HG03442 (cell line): ENCODE results near the gene MAPK4.

Source experiments
- ATAC-seq: cut with Tn5 transposase; IDR thresholded peaks from one replicate; pipeline ENCODE4 v1.9.1; 2021; ENCODE audit warnings: mild to moderate bottlenecking, moderate library complexity; ENCODE audit not compliant: unreplicated experiment

The MAPK4 gene

DNA sequence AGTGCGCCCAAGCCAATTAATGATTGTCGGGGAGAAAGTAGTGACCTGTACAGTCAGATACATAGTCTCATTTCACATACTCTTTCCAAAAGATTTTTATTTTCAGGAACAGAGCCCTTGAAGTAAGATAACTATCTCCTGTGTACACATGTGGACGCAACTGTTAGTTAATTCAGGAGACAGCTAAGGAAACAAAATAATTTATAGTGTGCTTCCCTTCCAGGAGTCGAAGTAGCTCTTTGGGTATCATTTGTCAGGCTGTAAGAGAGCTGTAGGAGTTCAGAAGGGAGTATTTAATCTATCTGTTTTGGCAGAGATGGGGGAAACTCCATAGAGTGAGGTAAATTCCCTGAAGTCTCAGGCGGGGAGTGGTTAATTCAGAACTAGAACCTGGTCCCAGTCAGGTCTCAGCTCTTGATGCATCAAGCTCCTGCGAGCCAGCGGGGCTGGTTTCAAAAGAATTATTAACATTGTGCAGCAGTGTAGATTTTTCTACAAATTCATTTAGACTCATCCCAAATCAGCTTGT lies 63.0 kb downstream of the MAPK4 start:
- ATAC-seq, result no peak

DNA sequence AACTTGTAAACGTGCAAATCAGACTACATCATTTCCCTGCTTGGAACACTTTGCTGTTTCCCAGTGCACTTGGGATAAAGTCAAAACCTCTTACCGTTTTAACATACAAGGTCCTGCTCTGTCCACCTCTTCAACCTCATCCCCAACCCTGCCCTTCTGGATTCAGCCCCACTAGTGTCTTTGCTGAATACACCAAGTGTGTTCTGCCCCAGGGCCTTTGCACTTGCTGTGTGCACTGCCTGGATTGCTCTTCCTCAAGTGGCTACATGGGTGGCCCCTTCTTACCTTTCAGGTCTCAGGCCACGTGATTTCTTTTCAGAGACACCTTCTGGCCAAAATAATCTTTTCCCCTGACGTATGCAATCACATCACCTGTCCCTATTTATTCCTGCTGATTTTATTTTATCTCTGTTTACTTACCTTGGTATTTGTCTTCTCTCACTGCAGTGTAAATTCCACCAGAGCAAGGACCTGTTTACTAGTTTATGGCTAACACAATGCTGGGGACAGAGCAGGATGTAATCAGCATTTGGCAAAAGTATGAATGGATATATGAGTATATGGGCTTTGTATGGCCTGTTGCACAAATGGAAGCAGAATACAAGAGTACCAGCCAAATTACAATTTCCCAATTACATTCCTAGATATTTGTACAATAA lies 63.9 kb downstream of the MAPK4 start:
- ATAC-seq, result no peak

GRCh38 chr18:50624981-50625380 lies 65.1 kb downstream of the MAPK4 start:
- ATAC-seq, result no peak

GRCh38 chr18:50626317-50626716 lies 66.4 kb downstream of the MAPK4 start:
- ATAC-seq, result no peak

DNA sequence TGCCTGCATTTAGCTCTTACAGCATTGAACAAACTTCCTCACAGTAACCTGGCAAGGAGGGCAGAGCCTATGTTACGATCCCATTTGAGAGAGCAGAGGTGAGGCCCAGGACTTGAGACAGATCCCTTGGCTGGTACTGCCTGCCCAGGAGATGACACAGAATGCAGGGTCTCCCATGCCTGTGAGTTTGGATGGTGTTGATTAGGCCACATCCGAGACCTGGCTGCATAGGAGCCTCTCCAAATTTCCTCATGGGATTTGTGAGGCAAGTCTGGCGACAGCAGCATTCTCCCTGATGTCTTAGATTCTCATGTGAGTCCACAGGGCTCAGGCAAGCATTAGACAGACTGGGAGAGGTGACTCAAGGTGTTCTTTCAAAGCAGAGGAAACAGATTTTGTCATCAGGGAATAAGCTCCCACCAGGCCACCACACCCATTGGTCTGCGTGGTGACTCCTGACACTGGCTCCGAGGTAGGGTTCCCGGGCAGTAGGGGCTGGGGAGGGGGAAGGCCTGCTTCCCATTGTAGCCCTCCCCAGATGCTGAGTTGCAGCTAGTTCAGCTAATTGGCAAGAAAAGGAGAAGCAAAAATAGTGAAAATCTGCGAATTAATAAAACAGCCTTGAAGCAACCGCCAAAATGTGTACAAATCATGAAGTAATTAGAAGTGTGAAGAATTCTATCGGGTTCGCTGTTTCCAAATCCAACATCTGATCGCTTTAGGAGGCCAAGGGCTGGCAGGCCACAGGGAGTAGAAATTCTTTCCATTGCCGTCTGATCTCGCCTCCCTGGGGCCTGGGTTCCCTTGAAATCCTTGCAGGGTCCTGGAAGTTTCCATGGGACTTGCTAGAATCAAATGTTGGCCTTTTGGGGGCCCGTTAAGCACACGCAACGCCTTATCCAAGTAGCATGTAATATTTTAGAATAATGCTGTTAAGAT lies 68.0 kb downstream of the MAPK4 start:
- ATAC-seq, result no peak

DNA sequence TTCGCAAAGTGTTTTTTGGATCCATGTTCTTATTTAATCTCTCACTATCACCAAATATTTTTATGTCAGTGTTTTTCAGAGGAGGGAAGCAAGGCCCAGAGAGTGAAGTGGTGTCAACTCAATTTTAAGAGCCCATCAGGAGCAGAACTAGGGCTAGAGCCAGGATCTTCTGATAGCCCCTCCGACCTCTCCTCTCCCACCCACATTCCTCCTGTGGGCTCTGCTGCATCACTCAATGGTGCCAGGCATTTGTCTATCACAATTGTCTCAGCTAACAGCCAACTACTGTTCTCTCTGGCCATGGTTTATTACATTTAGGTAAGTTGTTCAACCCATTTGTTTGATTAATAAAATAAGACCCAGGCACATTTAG lies 68.6 kb downstream of the MAPK4 start:
- no peak for ATAC-seq

DNA sequence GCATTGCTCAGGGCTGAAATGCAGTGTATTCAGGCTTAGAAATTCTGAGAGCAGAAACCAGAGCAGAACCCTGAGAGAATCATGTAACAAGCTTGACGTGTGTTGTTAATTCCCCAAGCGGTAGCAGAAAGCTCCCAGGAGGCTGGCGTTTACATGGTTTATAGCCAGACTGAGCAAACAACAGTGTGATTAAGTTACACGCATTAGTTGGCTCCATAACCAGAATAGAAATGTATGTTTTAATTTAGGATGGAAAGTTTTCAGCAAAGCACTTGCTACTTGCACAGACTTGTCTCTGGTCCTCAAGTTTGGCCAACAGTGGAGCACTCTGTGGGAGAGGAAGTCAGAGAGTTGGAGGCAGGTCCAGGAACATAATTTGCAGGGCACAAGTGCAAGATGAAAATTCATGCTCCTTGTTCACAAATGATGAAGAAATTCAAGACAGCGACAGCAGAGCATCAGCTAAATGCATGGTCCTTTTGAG lies 69.3 kb downstream of the MAPK4 start:
- ATAC-seq, result no peak

- no peak for ATAC-seq
Observed at GRCh38 chr18:50630895-50631294, 71.0 kb downstream of the MAPK4 start.

DNA sequence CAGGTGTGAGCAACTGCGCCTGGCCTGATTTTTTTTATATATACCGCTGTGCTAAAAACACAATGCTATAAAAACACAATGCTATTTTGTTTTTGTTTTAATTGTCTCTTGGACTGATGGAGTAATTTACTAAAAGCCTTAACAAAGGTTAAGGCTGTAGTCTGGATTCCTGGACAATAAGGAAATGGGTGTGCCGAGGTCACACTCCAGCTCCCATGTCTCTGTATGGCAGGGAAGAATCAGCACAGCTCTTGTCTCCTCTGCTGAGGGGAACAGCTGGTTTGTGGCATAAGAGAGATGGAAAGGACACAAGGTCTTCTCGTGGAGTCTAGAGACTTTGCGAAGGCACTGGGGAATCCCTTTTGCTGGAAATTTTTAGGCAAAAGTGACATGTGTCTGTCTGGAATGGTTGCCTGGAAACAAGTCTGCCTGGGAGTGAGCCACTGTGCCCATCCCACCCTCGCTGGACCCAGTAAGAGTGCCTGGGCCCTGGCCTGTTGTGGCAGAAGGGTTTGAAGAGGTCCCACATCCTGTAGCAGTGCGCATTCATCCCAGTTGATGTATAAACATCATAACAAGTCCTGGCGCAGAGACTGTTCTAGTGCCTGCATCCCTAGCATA lies 73.1 kb downstream of the MAPK4 start:
- ATAC-seq, result no peak

DNA sequence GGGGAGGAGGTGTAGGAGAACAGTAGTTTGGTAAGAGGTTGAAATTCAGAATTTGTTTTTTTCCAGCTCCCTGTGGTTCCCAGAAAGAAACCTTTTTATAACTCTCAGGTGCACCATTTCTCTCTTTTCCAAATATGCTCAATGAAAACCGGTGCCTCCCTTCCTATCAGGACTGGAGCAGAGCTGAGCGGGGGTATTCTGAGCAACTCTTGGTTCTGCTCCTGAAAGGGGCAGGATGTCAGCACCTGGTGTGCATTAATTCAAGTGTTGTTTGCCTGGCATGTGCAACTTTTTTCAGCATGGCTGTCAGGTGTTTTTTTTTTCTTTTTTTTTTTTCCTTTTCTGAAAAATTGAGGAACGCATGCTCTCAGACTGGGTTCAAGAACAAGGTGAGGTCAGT lies 74.1 kb downstream of the MAPK4 start:
- ATAC-seq, result no peak

GRCh38 chr18:50636366-50637057 lies 76.6 kb downstream of the MAPK4 start:
- ATAC-seq, result no peak

DNA sequence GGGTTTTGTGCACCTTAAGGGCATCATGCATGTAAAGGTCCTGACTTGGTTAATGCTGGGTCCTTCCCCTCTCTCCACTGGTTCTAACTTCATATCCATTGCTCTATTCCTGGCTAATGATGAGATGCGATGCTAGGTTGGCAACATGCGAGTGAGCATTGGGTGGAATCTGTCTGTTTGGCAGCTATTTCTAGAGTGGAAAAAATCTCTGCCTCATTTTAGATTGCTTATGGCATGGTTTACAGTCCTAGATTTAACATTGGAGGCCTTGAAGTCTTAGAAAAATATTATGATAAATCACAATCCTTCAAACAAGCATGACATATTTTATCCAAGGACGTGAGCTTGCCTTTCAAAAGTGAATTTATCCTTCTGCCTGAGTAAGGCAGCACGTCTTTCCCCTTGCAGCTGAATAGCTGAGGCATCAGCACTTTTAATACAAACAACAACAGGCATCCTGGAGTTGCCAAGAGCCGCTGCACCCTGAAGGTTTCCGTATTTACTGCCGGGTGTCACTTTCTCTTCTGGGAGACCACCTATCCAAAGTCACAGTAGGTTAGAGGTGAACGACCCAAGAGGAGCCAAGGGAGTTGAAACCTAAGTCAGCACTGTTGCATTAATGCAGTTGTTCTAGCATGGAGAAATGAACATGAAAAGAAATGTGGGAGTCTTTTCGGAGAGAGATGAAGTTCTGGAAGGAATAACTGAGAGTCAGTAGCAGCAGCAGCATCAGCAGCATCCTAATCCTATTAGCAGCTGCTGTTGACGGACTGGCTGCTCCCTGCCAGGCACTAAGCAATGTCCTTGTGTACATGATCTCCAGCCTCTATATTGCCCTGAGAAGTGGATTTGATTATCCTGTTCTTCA lies 78.4 kb downstream of the MAPK4 start:
- no peak for ATAC-seq

GRCh38 chr18:50638884-50639420 lies 79.1 kb downstream of the MAPK4 start:
- ATAC-seq, result no peak

DNA sequence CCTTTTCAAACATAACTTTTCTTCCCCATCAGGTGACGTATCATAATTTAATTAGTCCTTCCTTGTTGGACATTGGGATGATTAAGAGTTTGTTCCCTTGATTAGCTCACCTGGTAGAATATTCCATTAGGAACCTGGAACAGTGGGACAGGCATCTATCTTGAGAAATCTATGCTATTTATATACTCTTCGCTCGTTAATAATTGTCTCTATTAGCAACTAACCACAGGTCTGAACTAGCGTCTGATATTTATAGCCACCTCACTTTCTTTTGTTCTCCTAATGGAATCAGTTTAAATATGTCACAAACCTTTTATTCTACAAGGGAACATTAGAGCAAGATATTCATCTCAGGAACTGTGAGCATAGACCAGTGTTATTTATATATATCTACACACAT lies 79.8 kb downstream of the MAPK4 start:
- no peak for ATAC-seq

- no peak for ATAC-seq
Observed at GRCh38 chr18:50642439-50642838, 82.6 kb downstream of the MAPK4 start.

DNA sequence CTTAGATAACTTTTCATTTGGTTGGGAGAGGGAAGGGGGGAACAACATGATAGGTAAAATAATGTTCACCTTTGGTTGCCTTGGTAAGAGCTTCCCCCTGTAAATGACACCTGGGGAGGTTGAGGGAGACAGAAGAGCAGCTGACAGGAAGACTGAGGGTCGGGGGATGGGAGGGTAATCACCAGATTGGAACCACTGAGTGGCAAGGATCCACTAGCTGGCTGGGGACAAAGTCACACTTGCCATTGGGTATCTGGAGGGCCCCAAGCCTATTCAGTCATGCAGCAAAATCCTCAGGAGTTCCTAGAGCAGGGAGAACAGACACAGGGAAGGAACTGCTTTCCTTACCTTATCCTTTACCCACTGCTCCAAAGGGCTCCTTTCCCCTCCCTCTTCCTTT lies 84.3 kb downstream of the MAPK4 start:
- ATAC-seq, result no peak

GRCh38 chr18:50644807-50645206 lies 84.9 kb downstream of the MAPK4 start:
- no peak for ATAC-seq

DNA sequence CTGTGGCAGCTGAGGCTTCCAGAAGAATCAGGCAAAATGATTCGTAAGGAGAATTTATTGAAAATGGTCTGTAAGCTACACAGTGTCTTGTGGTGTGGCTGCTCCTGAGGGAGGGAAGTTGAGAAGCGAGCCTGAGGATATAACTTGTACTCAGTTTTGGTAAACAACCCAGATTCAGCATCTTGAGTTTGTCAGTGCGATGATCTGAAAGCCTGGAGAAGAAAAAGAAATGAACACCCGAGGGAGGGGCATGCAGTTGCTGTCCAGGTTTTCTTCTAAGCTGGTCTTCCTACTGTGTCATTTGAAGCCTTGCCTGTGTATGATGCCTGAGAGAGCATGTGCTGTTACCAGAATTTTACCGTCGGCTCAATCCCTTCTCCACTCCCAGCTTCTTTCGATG lies 87.3 kb downstream of the MAPK4 start:
- no peak for ATAC-seq

DNA sequence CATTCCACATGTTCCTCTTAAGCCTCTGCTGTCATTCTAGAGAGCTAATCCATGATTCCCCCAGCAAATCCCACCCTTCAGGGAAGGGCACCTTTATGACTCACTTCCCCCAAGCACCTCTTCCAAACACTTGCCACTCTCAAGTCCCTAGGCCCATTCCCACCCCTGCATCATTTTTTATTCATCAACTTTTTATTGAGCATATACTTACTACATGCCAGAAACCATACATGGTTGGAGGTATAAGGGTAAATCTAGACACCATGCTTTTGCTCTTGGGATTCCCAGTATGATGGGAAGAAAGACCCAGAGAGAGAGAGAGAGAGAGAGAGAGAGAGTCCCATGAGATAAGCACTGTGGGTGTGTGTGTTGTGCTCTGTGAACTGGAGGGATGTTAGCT lies 87.9 kb downstream of the MAPK4 start:
- ATAC-seq, result no peak

- no peak for ATAC-seq
Observed at GRCh38 chr18:50649821-50650220, 89.9 kb downstream of the MAPK4 start.
